ENCODE data around the gene MEGF8. TPM values are rescaled to one million over a fixed set of nuclear protein-coding genes. Genes with fewer than 3 reads are reported as not detected.

MEGF8 gene
- polyA plus RNA-seq, 12 donors, result 19.3 to 31.5 (median 23.5) TPM; not detected in 1

DNA sequence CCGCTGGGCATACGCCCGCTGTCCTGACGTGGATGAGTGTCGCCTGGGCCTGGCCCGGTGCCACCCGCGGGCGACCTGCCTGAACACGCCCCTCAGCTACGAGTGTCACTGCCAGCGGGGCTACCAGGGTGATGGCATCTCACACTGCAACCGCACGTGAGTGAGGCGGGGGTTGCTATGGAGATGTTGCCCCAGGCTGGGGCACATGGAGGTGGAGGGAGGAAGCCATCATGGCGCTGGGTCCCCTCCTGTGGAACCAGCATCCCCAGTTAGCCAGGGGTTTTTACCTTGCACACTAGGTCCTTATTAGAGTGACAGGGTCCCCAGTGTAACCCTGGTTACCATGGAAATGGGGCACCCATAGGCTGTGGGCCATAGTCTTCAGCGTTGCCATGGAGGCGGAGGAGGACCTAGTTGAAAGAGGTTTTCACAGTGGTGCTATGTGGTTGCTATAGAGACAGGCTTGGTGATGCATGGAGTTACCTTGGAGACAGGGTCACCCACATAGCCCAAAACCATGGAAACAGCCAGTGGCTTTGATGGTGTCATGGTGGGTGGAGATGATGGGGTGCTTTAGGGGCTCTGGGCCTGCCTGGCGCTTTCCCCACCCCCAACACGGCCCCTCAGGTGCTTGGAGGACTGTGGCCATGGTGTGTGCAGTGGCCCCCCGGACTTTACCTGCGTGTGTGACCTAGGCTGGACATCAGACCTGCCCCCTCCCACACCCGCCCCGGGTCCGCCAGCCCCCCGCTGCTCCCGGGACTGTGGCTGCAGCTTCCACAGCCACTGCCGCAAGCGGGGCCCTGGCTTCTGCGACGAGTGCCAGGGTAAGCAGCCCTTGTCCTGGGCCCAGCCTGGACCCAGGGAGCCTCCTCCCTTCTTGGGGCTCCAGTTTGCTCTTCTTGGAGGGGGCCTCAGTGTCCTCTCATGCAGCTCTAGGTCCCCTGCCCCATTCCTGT, 27.1 kb downstream of the MEGF8 start:
- DNase-seq, result no peak

DNA sequence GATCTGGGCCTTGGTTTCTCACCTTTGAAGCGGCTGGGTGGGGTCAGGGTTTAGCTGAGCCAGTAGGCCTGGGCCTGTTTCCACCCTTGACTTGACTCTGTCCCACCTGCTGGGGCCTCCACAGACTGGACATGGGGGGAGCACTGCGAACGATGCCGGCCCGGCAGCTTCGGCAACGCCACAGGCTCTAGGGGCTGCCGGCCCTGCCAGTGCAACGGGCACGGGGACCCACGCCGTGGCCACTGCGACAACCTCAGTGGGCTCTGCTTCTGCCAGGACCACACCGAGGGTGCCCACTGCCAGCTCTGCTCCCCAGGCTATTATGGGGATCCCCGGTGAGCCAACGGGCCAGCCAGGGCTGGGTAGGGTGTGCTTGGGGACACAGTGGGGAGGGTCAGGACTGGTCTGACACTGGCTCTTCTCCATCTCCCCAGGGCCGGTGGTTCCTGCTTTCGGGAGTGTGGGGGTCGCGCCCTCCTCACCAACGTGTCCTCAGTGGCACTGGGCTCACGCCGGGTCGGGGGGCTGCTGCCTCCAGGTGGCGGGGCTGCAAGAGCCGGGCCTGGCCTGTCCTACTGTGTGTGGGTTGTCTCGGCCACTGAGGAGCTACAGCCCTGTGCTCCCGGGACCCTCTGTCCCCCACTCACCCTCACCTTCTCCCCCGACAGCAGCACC, 28.0 kb downstream of the MEGF8 start:
- DNase-seq, result no peak

DNA sequence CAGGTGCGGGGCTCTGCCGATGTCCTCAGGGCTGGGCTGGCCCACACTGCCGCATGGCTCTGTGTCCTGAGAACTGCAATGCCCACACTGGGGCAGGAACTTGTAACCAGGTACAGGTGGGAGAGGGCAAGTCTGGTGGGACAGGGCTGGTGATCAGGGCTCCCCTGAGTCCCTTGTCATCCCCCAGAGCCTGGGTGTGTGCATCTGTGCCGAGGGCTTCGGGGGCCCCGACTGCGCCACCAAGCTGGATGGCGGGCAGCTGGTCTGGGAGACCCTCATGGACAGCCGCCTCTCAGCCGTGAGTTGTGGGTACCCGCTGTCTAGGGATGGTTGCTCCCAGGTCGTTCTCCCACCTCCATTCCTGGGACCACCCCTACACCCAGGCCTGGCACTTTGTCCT, 30.5 kb downstream of the MEGF8 start:
- DNase-seq, result no peak

- DNase-seq, result no peak
Observed at GRCh38 chr19:42356686-42357085, 31.3 kb downstream of the MEGF8 start.

DNA sequence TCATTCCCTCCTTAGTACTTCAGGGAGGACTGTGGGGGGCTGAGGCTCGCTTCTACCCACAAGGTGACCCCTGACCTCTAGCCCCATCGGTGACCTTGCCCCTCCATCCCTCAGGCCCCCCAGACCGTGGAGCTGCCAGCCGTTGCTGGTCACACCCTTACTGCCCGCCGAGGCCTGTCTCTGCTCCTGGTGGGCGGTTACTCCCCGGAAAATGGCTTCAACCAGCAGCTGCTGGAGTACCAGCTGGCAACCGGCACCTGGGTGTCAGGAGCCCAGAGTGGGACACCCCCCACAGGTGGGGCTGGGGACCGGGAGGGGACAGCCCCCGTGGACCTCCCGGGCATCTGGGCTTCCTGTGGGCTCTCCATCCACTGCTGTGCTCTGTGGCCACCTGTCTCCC, 31.9 kb downstream of the MEGF8 start:
- DNase-seq, result no peak

DNA sequence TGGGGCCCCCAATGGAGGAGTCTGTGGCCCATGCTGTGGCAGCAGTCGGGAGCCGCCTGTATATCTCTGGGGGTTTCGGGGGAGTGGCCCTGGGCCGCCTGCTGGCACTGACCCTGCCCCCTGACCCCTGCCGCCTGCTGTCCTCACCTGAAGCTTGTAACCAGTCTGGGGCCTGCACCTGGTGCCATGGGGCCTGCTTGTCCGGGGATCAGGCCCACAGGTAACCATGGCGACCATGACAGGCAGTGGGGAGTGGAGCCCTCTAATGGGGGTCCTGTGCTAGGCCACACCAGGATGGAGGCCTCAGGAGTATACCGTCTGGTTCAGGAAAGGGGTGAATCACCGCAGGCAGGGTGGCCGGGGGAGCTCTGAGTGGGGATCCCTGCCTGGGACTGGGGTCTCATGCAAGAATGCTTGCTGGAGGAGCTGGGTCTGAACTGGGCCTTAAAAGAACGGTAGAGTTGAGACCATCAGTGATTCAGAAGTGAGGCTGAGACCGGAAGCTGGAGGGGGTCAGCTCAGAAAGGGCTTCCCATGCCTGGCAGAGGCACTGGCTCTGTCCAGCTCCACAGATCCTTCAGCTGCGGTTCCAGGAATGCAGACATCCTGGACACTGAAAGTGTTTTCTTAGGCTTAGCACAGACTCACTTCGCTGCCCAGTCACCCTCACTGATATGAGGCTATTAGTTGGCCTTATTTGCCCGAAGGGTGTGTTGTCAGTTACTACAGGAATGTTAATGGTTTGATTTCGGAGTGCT, 35.5 kb downstream of the MEGF8 start:
- no peak for DNase-seq

- DNase-seq, result no peak
Observed at GRCh38 chr19:42361545-42361910, 36.1 kb downstream of the MEGF8 start.

DNA sequence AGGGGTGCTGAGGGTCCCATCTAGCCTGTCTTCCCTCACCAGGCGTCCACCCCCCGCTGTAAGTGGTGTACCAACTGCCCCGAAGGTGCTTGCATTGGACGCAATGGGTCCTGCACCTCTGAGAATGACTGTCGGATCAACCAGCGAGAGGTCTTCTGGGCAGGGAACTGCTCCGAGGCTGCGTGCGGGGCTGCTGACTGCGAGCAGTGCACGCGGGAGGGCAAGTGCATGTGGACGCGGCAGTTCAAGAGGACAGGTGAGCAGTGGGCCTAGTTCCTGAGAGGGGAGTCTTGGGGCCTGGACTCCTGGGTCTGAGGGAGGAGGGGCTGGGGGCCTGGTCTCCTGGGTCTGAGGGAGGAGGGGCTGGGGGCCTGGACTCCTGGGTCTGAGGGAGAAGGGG, 36.9 kb downstream of the MEGF8 start:
- DNase-seq, result no peak

GRCh38 chr19:42362891-42363440, 37.5 kb downstream of the MEGF8 start:
- DNase-seq, result no peak

GRCh38 chr19:42363614-42364346, 38.3 kb downstream of the MEGF8 start:
- DNase-seq, result no peak

- DNase-seq, result no peak
Observed at GRCh38 chr19:42366673-42367072, 41.2 kb downstream of the MEGF8 start.

GRCh38 chr19:42367929-42368328, 42.5 kb downstream of the MEGF8 start:
- no peak for DNase-seq

GRCh38 chr19:42368360-42368759, 42.9 kb downstream of the MEGF8 start:
- no peak for DNase-seq

GRCh38 chr19:42368765-42369164, 43.3 kb downstream of the MEGF8 start:
- DNase-seq, result no peak

GRCh38 chr19:42369433-42370067, 44.1 kb downstream of the MEGF8 start:
- no peak for DNase-seq

DNA sequence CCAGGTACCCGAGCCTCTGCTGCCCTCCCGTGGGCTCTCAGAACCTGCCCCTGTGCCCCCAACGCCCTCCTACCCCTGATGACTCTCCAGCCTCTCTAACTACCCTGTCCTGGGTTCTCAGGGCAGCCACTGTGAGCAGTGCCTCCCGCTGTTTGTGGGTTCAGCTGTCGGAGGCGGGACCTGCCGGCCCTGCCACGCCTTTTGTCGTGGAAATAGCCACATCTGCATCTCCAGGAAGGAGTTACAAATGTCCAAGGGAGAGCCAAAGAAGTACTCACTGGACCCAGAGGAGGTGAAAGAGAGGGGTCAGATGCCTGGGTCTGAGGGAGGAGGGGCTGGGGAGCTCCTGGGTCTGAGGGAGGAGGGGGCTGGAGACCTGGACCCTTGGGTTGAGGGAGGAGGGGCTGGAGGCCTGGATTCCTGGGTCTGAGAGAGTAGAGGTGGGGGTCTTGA, 44.7 kb downstream of the MEGF8 start:
- no peak for DNase-seq

- DNase-seq, result no peak
Observed at GRCh38 chr19:42370626-42371175, 45.3 kb downstream of the MEGF8 start.

DNA sequence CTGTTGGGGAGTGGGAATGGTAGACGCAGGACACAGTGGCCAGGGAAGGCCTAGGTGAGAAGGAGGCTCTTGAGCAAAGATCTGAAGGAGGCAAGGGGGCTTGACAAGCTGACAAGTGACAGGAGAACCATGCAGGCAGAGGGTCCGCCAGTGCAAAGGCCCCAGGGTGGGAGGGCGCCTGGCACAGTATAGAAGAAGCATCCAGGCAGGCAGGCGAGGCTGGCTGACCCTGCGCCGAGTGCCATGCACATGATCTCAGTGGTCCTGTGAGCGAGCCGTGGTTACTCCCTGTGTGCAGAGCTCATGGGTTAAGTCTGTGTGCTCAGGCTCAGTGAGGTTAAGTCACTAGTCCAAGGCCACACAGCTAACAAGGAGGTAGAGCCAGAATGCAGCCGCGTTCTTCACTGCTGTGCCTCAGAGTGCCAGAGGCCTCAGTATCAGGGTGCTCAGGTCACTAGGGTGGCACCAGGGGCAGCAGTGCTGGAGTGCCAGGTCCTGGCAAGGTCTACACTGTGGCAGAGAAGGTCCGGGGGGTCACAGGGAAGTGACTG, 49.5 kb downstream of the MEGF8 start:
- no peak for DNase-seq

DNA sequence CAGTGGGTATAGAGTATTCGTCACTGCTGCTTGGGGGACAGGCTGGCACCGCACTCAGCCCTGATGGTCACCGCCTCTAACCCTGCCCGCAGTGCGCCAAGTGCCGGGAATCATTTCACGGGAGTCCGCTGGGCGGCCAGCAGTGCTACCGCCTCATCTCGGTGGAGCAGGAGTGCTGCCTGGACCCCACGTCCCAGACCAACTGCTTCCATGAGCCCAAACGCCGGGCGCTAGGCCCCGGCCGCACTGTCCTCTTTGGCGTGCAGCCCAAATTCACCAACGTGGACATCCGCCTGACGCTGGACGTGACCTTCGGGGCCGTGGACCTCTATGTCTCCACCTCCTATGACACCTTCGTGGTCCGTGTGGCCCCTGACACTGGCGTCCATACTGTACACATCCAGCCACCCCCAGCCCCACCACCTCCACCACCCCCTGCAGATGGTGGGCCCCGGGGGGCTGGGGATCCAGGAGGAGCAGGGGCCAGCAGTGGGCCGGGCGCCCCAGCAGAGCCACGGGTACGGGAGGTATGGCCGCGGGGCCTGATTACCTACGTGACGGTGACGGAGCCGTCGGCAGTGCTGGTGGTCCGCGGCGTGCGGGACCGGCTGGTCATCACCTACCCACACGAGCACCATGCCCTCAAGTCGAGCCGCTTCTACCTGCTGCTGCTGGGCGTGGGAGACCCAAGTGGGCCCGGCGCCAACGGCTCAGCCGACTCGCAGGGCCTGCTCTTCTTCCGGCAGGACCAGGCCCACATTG, 50.2 kb downstream of the MEGF8 start:
- DNase-seq, result no peak

Data from muscle of arm (tissue), 12 donors.